Activated T-helper 2 cell treated with anti-CD3 and anti-CD28 coated beads, Interferon-gamma antibody, Interleukin-2, Interleukin-4, amounts not matched to agents 10 μg/mL and 5 μg/mL and 100 μg/mL, durations not matched to agents 14 hours and 24 hours and 36 hours (primary cell): ENCODE measurements around the gene C1QTNF8. TPM values are rescaled to one million over a fixed set of nuclear protein-coding genes. Genes with fewer than 3 reads are reported as not detected.

Experiments used
- DNase-seq: peaks from one replicate; pipeline ENCODE4 v3.0.0; 2021; ENCODE audit warnings: low spot score
- H3K27ac Mint-ChIP-seq: one replicate; pipeline ENCODE4 v1.8.0; 2021; ENCODE audit warnings: mixed read lengths
- H3K27me3 Mint-ChIP-seq: one replicate; pipeline ENCODE4 v1.8.0; 2021; ENCODE audit warnings: low read depth, mixed read lengths
- H3K36me3 Mint-ChIP-seq: one replicate; pipeline ENCODE4 v1.8.0; 2021; ENCODE audit warnings: low read depth, mixed read lengths
- H3K4me1 Mint-ChIP-seq: one replicate; pipeline ENCODE4 v1.8.0; 2021; ENCODE audit warnings: low read depth, mixed read lengths
- H3K4me3 Mint-ChIP-seq: one replicate; pipeline ENCODE4 v1.8.0; 2021; ENCODE audit warnings: low read depth, mild to moderate bottlenecking, moderate library complexity, mixed read lengths
- H3K9me3 Mint-ChIP-seq: one replicate; pipeline ENCODE4 v1.8.0; 2021; ENCODE audit warnings: mixed read lengths
- intact Hi-C: fragments of 100-400 bp; cut with micrococcal nuclease; formaldehyde crosslinking; loops from one replicate; pipeline ENCODE4 v1.15.1; 2023
- total RNA-seq: library from RNA; stranded (reverse); gene quantifications from 2 replicates; pipeline ENCODE4 v1.2.3, GENCODE V29; 2022

C1QTNF8 gene
- total RNA-seq, 1 donor from 2014 or later = not detected

- Mint-ChIP-seq H3K9me3 (no peaks in the 10 kb centered on the region), H3K36me3 (no peaks in the 10 kb centered on the region), H3K27me3 (no peaks in the 10 kb centered on the region), H3K27ac (no peak overlapping the region), H3K4me1 (no peaks in the 10 kb centered on the region), H3K4me3 (no peak overlapping the region)
- no peak for DNase-seq
- intact Hi-C loops = no loop called here
These were observed 28.2 kb upstream of the C1QTNF8 start for GRCh38 chr16:1124291-1124690.

DNA sequence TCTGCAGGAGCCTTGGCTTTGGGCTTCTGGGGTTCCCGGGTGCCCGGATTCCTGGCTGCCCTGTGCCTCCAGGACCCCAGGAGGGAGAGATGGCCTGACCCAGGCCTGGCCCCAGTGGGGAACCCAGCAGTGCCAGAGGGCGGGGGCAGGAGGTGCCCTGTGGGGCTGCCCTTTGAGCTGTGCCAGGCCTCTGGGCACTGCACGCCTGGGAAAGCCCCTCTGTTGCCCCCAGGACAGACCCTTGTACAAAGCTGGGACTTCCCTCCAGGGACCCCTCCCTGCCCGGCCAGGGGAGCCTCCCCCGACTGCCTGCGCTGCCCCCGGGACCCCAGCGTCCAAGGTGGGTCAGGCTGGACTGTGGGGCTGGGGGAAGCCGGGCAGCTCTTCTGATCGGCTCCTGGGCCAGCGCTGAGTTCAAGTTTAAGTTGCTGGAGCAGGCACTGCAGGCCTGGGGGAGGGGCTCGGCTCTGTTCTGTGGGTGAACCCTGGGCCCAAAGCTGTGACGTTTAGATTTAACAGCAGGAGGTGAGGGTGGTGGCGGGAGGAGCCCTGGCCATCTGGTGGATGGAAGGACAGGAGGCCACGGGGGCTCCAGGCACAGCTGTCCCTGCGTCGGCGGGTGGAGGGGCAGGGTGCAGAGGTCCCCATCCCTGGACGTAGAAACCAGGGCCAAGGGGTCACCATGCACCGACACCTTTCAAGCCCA lies 27.6 kb upstream of the C1QTNF8 start:
- no peaks in the 10 kb centered on the region for H3K9me3 Mint-ChIP-seq
- no peaks in the 10 kb centered on the region for H3K27me3 Mint-ChIP-seq
- DNase-seq = no peak
- no peak overlapping the region for H3K27ac Mint-ChIP-seq
- H3K4me1 Mint-ChIP-seq = no peaks in the 10 kb centered on the region
- H3K36me3 Mint-ChIP-seq = no peaks in the 10 kb centered on the region
- intact Hi-C loops = no loop called here
- no peak overlapping the region for H3K4me3 Mint-ChIP-seq

DNA sequence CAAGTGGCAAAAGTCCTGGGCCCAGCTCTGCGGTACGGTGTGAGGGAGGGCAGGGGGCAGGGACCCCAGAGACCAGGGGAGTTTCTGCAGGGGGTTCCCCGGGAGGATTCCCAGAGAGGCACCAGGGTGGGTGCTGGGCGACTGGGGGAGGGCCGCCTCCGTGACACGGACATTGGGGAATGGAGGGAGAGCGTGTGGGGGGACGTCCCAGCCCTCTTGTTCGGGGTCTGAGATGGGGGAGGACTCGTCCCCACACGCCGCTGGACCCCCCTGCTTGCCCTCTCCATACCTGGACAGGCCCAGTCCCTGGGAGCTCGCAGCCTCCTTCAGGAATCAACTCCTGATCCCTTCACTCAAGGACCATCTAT lies 26.3 kb upstream of the C1QTNF8 start:
- H3K27ac Mint-ChIP-seq = no peak overlapping the region
- no peaks in the 10 kb centered on the region for H3K9me3 Mint-ChIP-seq
- no peaks in the 10 kb centered on the region for H3K27me3 Mint-ChIP-seq
- DNase-seq = no peak
- no peak overlapping the region for H3K4me3 Mint-ChIP-seq
- intact Hi-C loops = no loop called here
- no peaks in the 10 kb centered on the region for H3K36me3 Mint-ChIP-seq
- H3K4me1 Mint-ChIP-seq = no peaks in the 10 kb centered on the region

- Mint-ChIP-seq H3K36me3 (no peaks in the 10 kb centered on the region), H3K9me3 (no peaks in the 10 kb centered on the region), H3K27me3 (no peaks in the 10 kb centered on the region), H3K4me1 (no peaks in the 10 kb centered on the region), H3K4me3 (no peak overlapping the region), H3K27ac (no peak overlapping the region)
- intact Hi-C loops = no loop called here
- DNase-seq = no peak
These were observed 25.8 kb upstream of the C1QTNF8 start for GRCh38 chr16:1121601-1122397.

DNA sequence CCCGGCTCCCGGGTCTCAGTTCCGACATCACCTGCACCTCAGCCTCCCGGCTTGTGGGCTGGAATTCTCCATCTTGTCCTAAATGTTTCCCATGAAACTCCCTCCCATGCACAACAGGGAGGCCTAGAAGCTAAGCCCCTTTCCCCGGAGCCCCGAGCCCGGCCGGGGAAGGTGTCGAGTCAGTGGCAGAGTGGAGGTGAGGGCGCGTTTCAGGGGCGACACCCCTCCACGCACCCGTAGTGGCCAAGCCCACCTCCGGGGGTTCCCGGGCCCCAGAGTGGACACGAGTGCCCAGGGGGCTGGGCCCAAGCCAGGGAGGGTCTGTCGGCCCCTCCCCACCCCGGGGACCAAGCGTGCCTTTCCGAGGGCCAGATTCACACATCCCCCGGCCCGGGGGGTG lies 25.0 kb upstream of the C1QTNF8 start:
- H3K27ac Mint-ChIP-seq = no peak overlapping the region
- intact Hi-C loops = no loop called here
- H3K4me3 Mint-ChIP-seq = no peak overlapping the region
- H3K36me3 Mint-ChIP-seq = no peaks in the 10 kb centered on the region
- H3K9me3 Mint-ChIP-seq = no peaks in the 10 kb centered on the region
- no peak for DNase-seq
- no peaks in the 10 kb centered on the region for H3K27me3 Mint-ChIP-seq
- no peaks in the 10 kb centered on the region for H3K4me1 Mint-ChIP-seq

GRCh38 chr16:1120577-1120941 lies 24.5 kb upstream of the C1QTNF8 start:
- Mint-ChIP-seq H3K4me3 (no peak overlapping the region), H3K4me1 (no peaks in the 10 kb centered on the region)
- intact Hi-C loops = no loop called here

GRCh38 chr16:1119766-1120576 lies 23.9 kb upstream of the C1QTNF8 start:
- Mint-ChIP-seq H3K27me3 (no peaks in the 10 kb centered on the region), H3K36me3 (no peaks in the 10 kb centered on the region), H3K9me3 (no peaks in the 10 kb centered on the region), H3K4me3 (no peak overlapping the region), H3K27ac (no peak overlapping the region), H3K4me1 (no peaks in the 10 kb centered on the region)
- intact Hi-C loops = no loop called here
- DNase-seq = no peak

More at GRCh38 chr16:1120577-1120941, 24.5 kb upstream of the C1QTNF8 start:
- H3K9me3 Mint-ChIP-seq = no peaks in the 10 kb centered on the region
- DNase-seq = no peak
- no peaks in the 10 kb centered on the region for H3K36me3 Mint-ChIP-seq
- H3K27me3 Mint-ChIP-seq = no peaks in the 10 kb centered on the region
- no peak overlapping the region for H3K27ac Mint-ChIP-seq

- intact Hi-C loops = no loop called here
- H3K4me1 Mint-ChIP-seq = no peaks in the 10 kb centered on the region
- H3K4me3 Mint-ChIP-seq = no peak overlapping the region
- H3K9me3 Mint-ChIP-seq = no peaks in the 10 kb centered on the region
- no peaks in the 10 kb centered on the region for H3K27me3 Mint-ChIP-seq
- DNase-seq = no peak
- H3K27ac Mint-ChIP-seq = no peak overlapping the region
- no peaks in the 10 kb centered on the region for H3K36me3 Mint-ChIP-seq
These were observed 23.1 kb upstream of the C1QTNF8 start for GRCh38 chr16:1119129-1119528.

DNA sequence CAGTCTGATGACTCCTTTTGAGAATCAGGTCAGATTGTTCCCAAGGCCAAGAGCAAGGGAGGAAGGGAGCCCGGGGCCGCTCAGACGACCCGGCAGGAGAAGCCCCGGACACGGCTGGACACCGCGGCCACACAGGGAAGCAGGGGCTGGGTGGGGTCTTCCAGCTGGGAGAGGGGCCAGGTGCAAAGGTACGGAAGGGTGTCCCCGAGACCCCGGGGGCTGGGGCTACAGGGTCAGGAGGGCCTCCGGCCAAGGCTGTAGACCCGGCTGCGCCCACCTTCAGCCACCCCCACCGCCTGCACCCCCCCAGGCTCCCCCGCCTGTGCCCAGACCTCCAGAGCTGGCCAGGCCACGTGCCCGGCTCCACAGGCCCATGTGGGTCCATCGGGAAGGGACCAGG lies 21.9 kb upstream of the C1QTNF8 start:
- no peaks in the 10 kb centered on the region for H3K27me3 Mint-ChIP-seq
- H3K27ac Mint-ChIP-seq = no peak overlapping the region
- no peaks in the 10 kb centered on the region for H3K36me3 Mint-ChIP-seq
- H3K4me3 Mint-ChIP-seq = no peak overlapping the region
- intact Hi-C loops = no loop called here
- H3K4me1 Mint-ChIP-seq = no peaks in the 10 kb centered on the region
- H3K9me3 Mint-ChIP-seq = no peaks in the 10 kb centered on the region
- no peak for DNase-seq

DNA sequence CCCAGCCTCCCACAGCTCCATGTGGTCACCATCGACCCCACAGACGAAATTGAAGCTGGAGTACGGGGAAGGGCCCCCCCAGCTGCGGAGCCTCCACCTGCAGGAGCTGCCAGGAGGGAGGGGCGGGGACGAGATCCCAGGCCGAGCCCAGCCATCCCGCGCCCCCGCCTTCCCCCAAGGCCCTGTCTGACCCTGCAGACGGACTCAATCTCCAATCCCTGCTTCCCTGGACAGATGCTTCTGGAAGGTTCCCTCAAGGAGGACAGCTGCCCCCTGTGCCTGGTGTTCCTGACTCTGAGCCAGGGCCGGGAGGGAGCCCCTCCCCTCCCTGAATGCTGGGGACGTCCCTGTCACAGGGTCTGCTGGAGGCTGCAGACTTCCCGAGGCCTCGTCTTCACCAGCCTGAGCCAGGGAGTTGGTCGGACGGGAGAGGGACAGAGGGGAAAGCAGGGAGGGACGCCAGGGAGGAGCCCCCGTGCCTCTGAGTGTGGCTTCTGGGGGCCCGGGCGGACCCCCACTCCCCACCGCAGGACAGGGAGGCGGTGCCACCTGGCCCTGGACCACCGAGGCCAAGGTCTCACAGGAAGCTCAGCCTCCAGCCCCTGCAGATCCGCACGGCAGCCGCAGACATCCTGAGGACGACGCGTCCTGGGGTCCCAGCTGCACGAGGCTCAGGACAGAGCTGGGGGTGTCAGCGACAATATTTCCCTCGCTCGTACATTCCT lies 21.3 kb upstream of the C1QTNF8 start:
- no peak for DNase-seq
- Mint-ChIP-seq H3K9me3 (no peaks in the 10 kb centered on the region), H3K27ac (no peak overlapping the region), H3K36me3 (no peaks in the 10 kb centered on the region), H3K4me3 (no peak overlapping the region), H3K4me1 (no peaks in the 10 kb centered on the region), H3K27me3 (no peaks in the 10 kb centered on the region)
- intact Hi-C loops = no loop called here

- no peak for DNase-seq
- Mint-ChIP-seq H3K36me3 (no peaks in the 10 kb centered on the region), H3K4me3 (no peak overlapping the region), H3K4me1 (no peaks in the 10 kb centered on the region), H3K27ac (no peak overlapping the region), H3K9me3 (no peaks in the 10 kb centered on the region), H3K27me3 (no peaks in the 10 kb centered on the region)
- intact Hi-C loops = no loop called here
These were observed 20.6 kb upstream of the C1QTNF8 start for GRCh38 chr16:1116693-1117077.

- DNase-seq = no peak
- no peaks in the 10 kb centered on the region for H3K36me3 Mint-ChIP-seq
- H3K4me3 Mint-ChIP-seq = no peak overlapping the region
- H3K27ac Mint-ChIP-seq = no peak overlapping the region
- no peaks in the 10 kb centered on the region for H3K4me1 Mint-ChIP-seq
- intact Hi-C loops = no loop called here
- no peaks in the 10 kb centered on the region for H3K27me3 Mint-ChIP-seq
- no peaks in the 10 kb centered on the region for H3K9me3 Mint-ChIP-seq
These were observed 18.0 kb upstream of the C1QTNF8 start for GRCh38 chr16:1113889-1114526.
